GM12891 (cell line): ENCODE results near the gene MARK4.

Experiments used
- DNase-seq: peaks from one replicate; pipeline ENCODE4 v3.0.0; 2011; ENCODE audit warnings: low spot score; ENCODE audit not compliant: insufficient read length
- FAIRE-seq: peaks from 2 replicates; lab custom pipeline; 2011; peaks lifted over from hg19 to GRCh38; lab: Jason Lieb, UNC
- PAX5 ChIP-seq: IDR thresholded peaks from 2 replicates; pipeline ENCODE4 v1.6.1; 2011; ENCODE audit warnings: low read length, moderate library complexity, mild to moderate bottlenecking; ENCODE audit not compliant: insufficient read depth, severe bottlenecking
- POLR2A ChIP-seq: IDR thresholded peaks from 2 replicates; pipeline ENCODE4 v1.6.1; 2011; ENCODE audit warnings: low read depth, low read length, control low read depth
- POLR2AphosphoS5 ChIP-seq: IDR thresholded peaks from 2 replicates; pipeline ENCODE4 v1.6.1; 2011; ENCODE audit warnings: low read depth, low read length, control low read depth
- POU2F2 ChIP-seq: IDR thresholded peaks from 2 replicates; pipeline ENCODE4 v1.6.1; 2011; ENCODE audit warnings: low read depth, mild to moderate bottlenecking, control low read depth, low read length, moderate library complexity
- SPI1 ChIP-seq: IDR thresholded peaks from 2 replicates; pipeline ENCODE4 v1.6.1; 2011; ENCODE audit warnings: low read depth, low read length, control low read depth
- TAF1 ChIP-seq: IDR thresholded peaks from 2 replicates; pipeline ENCODE4 v1.6.1; 2011; ENCODE audit warnings: low read depth, low read length, control low read depth

Gene MARK4

GRCh38 chr19:45291834-45292233 is 40.8 kb downstream of the MARK4 start:
- FAIRE-seq (no peak), DNase-seq (no peak)
- TF ChIP-seq POU2F2 (no peak), POLR2AphosphoS5 (no peak), TAF1 (no peak), PAX5 (no peak), SPI1 (no peak), POLR2A (no peak)

- DNase-seq (no peak), FAIRE-seq (peak; percentile 31)
- TF ChIP-seq SPI1 (no peak), PAX5 (no peak), POLR2A (no peak), POLR2AphosphoS5 (no peak), TAF1 (no peak), POU2F2 (no peak)
These were observed 42.6 kb downstream of the MARK4 start for GRCh38 chr19:45293682-45294081.

- FAIRE-seq (no peak), DNase-seq (no peak)
- TF ChIP-seq POU2F2 = no peak
These were observed 43.4 kb downstream of the MARK4 start for GRCh38 chr19:45294291-45295029.

- FAIRE-seq (no peak), DNase-seq (no peak)
- TF ChIP-seq POLR2AphosphoS5 (no peak), PAX5 (no peak), POLR2A (no peak), POU2F2 (no peak), SPI1 (no peak), TAF1 (no peak)
These were observed 44.8 kb downstream of the MARK4 start for GRCh38 chr19:45295873-45296272.

GRCh38 chr19:45296355-45296754 is 45.3 kb downstream of the MARK4 start:
- FAIRE-seq = no peak
- no peak for DNase-seq
- TF ChIP-seq SPI1 (no peak), POLR2A (no peak), POLR2AphosphoS5 (no peak), POU2F2 (no peak), TAF1 (no peak), PAX5 (no peak)

GRCh38 chr19:45297674-45298073 is 46.6 kb downstream of the MARK4 start:
- DNase-seq = no peak
- no peak for FAIRE-seq
- TF ChIP-seq PAX5 (no peak), POLR2AphosphoS5 (no peak), TAF1 (no peak), POLR2A (no peak), POU2F2 (no peak), SPI1 (no peak)

GRCh38 chr19:45298264-45298663 is 47.2 kb downstream of the MARK4 start:
- DNase-seq (no peak), FAIRE-seq (no peak)
- TF ChIP-seq PAX5 (no peak), SPI1 (no peak), TAF1 (no peak), POLR2A (no peak), POU2F2 (no peak), POLR2AphosphoS5 (no peak)

- no peak for DNase-seq
- TF ChIP-seq POU2F2 (no peak), TAF1 (no peak), PAX5 (no peak), POLR2A (no peak), POLR2AphosphoS5 (no peak), SPI1 (no peak)
- FAIRE-seq = no peak
These were observed 48.6 kb downstream of the MARK4 start for GRCh38 chr19:45299719-45300118.

GRCh38 chr19:45302416-45302815 is 51.3 kb downstream of the MARK4 start:
- no peak for TF ChIP-seq PAX5
- TF ChIP-seq POLR2A = no peak
- TF ChIP-seq TAF1 = no peak
- TF ChIP-seq SPI1 = no peak
- no peak for TF ChIP-seq POU2F2
- no peak for TF ChIP-seq POLR2AphosphoS5
- FAIRE-seq (no peak), DNase-seq (no peak)

- no peak for DNase-seq
- TF ChIP-seq POLR2A (no peak), POU2F2 (no peak)
- FAIRE-seq = no peak
These were observed 52.4 kb downstream of the MARK4 start for GRCh38 chr19:45303269-45304060.

GRCh38 chr19:45304141-45304926 is 53.3 kb downstream of the MARK4 start:
- no peak for DNase-seq
- TF ChIP-seq POU2F2 (no peak), POLR2AphosphoS5 (no peak), TAF1 (no peak), POLR2A (no peak), PAX5 (no peak)
- no peak for FAIRE-seq
